NCI-H1092 treated with DMSO at 0.1 percent for 48 hours (cell line): Measurements from ENCODE around the gene ARHGAP26.
"Not testable (repeated sequence)": the region's sequence is repeated elsewhere in the genome, so short reads cannot be mapped to it uniquely, and the experiment has no call there.

Experiments used
- DNase-seq: peaks from one replicate; lab custom pipeline; 2025; lab: John Stamatoyannopoulos, UW

ARHGAP26 gene

DNA sequence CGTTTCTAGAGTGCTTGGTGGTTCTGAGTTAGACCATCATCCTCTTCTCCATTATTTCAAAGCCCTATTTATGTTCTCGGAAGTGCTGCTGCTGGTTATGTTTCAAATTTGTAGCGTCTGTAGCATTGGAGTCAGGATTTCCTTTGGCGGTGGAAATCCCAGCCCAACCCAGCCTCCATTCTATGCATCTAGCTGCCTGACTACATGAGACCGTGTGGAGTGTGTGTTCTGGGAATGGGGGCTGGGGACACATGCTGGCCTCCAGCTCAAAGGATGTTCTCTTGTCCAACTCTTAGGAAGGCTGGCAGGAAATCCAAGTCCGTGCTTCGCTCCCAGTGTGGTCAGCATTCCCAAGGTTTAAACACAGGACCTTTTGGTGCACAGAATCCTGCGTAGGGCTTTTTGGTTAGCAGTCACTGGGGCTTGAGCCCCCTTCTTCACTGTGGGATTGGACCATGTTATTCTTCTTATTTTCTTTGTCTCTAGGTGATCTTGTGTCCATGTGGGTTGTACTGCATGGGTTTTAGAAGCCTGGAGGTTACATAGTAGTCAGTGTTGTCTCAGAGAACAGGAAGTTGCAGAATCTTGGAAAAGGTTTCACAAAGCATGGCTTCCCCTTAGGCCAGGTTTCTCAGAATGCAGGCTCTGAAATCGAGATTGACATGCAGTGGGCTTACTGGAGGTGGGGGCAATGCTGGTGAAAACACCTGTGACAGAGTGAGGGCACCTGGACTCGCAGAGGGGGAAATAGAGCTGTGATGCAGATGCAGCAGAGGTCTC lies 132.2 kb downstream of the ARHGAP26 start:
- no peak for DNase-seq

- DNase-seq, result no peak
Observed at GRCh38 chr5:142904416-142904815, 134.2 kb downstream of the ARHGAP26 start.

GRCh38 chr5:142905348-142905747 lies 135.2 kb downstream of the ARHGAP26 start:
- no peak for DNase-seq

- no peak for DNase-seq
Observed at GRCh38 chr5:142906863-142907671, 136.9 kb downstream of the ARHGAP26 start.

DNA sequence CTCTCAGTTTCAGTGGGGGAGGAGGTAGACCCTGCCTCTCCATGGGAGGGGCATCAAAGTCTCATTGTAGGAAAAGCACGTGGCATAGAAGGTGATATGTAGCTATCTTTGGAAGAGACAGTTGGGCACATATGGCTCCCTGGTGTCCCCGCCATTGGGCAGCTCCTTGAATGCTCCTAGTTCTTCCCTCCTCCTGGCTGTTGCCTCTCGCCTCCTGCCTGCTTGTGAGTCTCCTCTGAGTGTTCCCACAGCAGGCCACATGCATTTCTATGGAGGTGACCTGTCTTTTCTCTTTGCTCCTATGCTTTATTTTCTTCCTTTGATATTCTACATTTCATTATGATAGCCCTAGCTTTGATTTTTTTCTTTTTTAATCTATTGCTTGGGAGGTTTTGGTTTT lies 138.5 kb downstream of the ARHGAP26 start:
- no peak for DNase-seq

DNA sequence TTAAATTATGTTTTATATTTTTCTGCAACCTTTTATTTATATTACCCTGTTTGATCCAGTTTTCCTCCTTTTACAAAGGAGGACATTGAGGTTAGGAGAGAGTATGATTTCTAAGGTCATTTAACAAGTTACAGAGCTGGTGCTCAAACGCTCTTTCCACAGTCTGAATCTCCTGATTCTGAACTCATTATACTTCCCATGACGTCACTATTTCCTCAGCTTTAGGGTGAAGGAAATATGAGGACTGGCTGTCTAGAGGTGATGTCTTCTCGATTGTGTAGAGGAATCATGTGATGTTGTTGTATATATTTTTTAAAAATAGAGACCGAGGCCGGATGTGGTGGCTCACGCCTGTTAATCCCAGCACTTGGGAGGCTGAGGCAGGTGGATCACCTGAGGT lies 140.0 kb downstream of the ARHGAP26 start:
- no peak for DNase-seq

DNA sequence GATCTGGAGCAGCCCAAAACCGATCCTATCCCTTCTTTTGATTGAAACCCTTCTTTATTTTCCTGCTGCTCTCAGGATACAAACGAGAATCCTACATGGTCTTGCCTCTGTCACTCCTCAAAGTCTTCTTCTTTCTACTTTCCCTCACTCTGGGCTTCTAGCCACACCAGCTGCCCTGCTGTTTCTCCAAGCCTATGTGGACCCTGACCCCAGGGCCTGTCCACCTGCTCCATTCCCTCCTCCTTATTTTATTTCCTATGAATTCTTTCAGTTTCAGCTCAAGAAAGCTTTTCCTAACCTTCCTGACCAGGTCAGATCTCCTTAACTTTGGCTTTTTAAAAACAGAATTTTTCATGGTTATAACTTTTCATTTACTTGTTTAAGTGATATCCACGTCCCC lies 141.0 kb downstream of the ARHGAP26 start:
- no peak for DNase-seq

DNA sequence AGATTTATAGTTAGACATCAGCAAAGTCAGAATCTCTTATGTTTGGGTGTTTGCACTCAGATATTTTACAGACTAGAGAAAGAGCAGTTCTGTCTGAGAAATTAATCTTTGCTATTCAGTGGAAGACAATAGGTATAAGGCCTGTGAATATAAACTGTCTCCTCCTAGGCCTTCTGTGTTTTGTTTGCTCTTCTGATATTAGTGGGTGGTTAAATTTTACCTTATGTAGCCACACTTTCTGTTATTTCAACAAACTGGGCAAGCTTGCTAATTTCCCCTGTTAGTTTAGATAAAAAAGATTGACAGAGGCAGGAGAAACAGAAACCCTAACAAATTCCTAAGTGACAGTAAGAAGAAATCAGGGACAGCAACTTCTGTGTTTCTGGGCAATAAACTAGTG lies 141.6 kb downstream of the ARHGAP26 start:
- DNase-seq, result no peak

- DNase-seq, result no peak
Observed at GRCh38 chr5:142913728-142914338, 143.7 kb downstream of the ARHGAP26 start.

GRCh38 chr5:142915038-142915437 lies 144.9 kb downstream of the ARHGAP26 start:
- DNase-seq, result no peak

GRCh38 chr5:142915813-142916424 lies 145.7 kb downstream of the ARHGAP26 start:
- peak; percentile 5 for DNase-seq

DNA sequence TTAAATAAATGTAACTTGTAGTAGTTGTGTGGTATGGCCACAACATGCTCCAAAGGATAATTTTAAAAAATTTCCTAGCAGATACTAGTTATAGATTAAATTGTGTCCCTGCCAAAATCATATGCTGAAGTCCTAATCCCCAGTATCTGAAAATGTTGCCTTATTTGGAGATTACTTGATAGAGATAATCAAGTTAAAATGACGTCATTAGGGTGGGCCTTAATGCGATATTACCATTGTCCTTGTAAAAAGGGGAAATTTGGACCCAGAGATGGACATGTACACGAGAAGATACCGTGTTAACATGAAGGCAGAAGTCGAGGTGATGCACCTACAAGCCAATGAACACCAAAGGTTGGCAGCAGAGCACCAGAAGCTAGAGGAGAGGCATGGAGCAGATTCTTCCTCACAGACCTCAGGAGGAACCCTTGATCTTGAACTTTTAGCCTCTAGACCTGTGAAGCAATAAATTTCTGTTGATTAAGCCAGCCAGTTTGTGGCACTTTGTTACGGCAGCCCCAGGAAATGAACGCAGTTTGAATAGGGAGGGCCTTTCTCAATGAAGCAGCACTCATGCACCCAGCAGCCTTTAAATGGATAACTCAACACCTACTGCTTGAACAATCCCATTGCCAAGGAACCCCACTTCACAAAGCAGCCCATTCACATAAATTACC lies 148.9 kb downstream of the ARHGAP26 start:
- DNase-seq, result no peak

GRCh38 chr5:142920849-142921612 lies 150.9 kb downstream of the ARHGAP26 start:
- no peak for DNase-seq

DNA sequence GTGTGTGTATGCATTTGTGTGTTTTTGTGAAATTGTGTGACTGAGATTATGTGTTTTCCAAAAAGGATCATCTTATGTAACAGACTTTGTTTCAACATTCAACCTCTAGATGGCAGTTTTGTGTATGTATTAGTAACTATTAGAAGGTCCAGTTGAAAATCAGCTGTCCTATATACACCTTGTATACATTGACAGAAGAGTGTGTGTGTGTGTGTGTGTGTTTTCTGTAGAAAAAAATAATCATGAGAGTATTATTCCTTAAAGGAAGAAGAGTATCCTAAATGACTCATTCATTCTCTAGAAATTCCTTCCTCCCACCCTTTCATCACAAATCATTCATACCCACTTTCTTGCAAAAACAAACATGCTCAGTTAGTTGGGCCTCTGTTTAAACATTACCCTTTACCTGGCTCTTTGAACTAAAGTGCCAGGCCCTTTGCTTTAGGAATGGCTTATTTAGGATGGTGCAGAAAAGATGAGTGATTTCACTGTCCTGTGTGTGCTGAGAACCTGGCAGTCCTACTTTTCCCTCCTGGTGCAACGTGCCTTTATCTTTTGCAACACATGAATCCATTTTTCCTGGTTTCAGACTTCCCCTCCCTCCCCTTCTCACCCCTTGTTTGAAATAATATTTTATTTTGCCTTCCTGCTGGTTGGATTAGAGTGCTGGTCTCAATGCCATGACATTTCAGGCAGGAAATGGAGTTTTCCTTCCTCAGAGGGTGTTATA lies 152.2 kb downstream of the ARHGAP26 start:
- DNase-seq, result peak; percentile 64

GRCh38 chr5:142924135-142924883 lies 154.1 kb downstream of the ARHGAP26 start:
- peak; percentile 2 for DNase-seq

DNA sequence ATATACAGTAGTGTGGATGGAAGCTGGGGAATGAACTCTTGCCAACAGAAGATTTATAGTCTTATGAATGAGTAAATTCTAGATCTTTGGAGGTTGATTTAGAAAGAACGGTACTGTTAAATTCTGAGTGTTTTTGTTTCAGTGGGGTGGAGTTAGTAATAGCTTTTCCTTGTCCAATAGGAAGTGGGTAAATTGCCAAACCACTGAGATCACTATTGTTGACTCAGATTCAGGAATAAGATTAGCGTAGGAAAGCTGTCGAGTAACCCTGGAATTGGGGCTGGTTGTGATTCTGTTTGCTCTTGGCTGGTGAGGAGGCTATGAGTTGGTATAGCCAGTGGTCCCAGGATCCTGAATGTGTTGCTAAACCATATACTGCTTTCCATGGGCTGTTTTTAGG lies 155.6 kb downstream of the ARHGAP26 start:
- DNase-seq, result no peak

DNA sequence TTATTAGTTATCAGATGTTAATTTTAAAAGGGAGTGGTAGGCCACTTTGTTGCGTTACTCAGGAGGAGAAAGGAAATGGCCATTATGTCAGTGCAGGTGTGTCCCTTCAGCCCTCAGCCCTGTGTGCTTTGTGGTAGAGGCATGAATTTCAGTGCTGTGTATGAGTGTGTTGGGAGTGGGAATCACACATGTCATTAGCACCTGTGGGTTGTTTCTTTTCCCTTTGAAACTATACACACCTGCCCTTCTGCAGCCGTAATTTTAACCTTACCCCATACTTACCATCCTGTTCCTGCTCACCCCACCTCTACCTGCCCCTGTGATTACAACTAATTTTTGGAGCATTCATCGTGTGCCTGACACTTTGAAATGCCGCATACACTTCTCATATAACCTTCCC lies 156.4 kb downstream of the ARHGAP26 start:
- DNase-seq, result no peak

GRCh38 chr5:142928999-142929398 lies 158.8 kb downstream of the ARHGAP26 start:
- not testable (repeated sequence) for DNase-seq

GRCh38 chr5:142929587-142929986 lies 159.4 kb downstream of the ARHGAP26 start:
- DNase-seq, result no peak
